HFFc6 (cell line): ENCODE results near the gene NPHS1. TPM values are rescaled to one million over a fixed set of nuclear protein-coding genes. Genes with fewer than 3 reads are reported as not detected.

ENCODE experiments used
- DNase-seq: peaks from one replicate; pipeline ENCODE4 v3.0.0-alpha.2; 2018
- H3K27ac Mint-ChIP-seq: 2 replicates; pipeline ENCODE4 v1.8.0; 2020; ENCODE audit warnings: mild to moderate bottlenecking, mixed read lengths
- H3K27me3 Mint-ChIP-seq: 2 replicates; pipeline ENCODE4 v1.8.0; 2021; ENCODE audit warnings: mild to moderate bottlenecking, moderate library complexity, mixed read lengths; ENCODE audit not compliant: insufficient read depth
- H3K36me3 Mint-ChIP-seq: 2 replicates; pipeline ENCODE4 v1.8.0; 2021; ENCODE audit warnings: low read depth, mixed read lengths
- H3K4me1 Mint-ChIP-seq: 2 replicates; pipeline ENCODE4 v1.8.0; 2020; ENCODE audit warnings: low read depth, mixed read lengths
- H3K4me3 Mint-ChIP-seq: 2 replicates; pipeline ENCODE4 v1.8.0; 2020; ENCODE audit warnings: mild to moderate bottlenecking, moderate library complexity, mixed read lengths
- H3K9me3 Mint-ChIP-seq: 2 replicates; pipeline ENCODE4 v1.8.0; 2020; ENCODE audit warnings: mild to moderate bottlenecking, mixed read lengths
- total RNA-seq, 6 experiments: library from RNA; stranded (reverse); fragmentation: NEBNext Ultra II Directional; extraction: Animal tissue kit (Norgen Biotek cat#: 25700); gene quantifications; 2 replicates in 1 of 6; 3 replicates in 5 of 6; pipeline ENCODE4 v1.2.3, GENCODE V29; 2021
- TF ChIP-seq, protein P1 (sequence below): fragments of 200-600 bp; sonication (generic); IDR thresholded peaks from 2 replicates; pipeline ENCODE4 v1.5.0; 2021; ENCODE audit warnings: antibody characterized with exemption, mild to moderate bottlenecking

The NPHS1 gene
- total RNA-seq, 6 experiments from 2014 or later = not detected

DNA sequence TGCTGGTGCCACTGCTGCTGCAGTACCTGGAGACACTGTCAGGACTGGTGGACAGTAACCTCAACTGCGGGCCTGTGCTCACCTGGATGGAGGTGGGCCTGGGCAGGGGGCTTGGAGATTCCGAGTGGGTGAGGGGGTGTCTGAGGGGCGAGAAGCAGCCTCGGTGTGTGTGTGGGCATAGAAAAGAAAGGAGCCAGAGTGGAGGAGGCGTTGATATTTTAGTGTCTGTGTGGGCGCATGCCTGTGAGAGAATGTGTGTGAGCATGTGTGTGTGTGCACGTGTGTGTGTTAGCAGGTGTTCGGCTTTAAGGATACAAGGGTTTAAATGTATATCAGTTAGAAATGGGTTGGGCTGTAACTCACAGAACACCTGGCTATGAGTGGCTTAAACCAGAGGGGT lies 73.3 kb downstream of the NPHS1 start:
- Mint-ChIP-seq H3K27ac (no peak overlapping the region), H3K9me3 (no peaks in the 10 kb centered on the region), H3K4me3 (no peak overlapping the region), H3K27me3 (no peaks in the 10 kb centered on the region; the same call in 1 of the 2 replicates), H3K36me3 (peaks cover 6% of the 10 kb centered on the region), H3K4me1 (peaks cover 22% of the 10 kb centered on the region)
- no peak for DNase-seq
- TF ChIP-seq, protein P1, sequence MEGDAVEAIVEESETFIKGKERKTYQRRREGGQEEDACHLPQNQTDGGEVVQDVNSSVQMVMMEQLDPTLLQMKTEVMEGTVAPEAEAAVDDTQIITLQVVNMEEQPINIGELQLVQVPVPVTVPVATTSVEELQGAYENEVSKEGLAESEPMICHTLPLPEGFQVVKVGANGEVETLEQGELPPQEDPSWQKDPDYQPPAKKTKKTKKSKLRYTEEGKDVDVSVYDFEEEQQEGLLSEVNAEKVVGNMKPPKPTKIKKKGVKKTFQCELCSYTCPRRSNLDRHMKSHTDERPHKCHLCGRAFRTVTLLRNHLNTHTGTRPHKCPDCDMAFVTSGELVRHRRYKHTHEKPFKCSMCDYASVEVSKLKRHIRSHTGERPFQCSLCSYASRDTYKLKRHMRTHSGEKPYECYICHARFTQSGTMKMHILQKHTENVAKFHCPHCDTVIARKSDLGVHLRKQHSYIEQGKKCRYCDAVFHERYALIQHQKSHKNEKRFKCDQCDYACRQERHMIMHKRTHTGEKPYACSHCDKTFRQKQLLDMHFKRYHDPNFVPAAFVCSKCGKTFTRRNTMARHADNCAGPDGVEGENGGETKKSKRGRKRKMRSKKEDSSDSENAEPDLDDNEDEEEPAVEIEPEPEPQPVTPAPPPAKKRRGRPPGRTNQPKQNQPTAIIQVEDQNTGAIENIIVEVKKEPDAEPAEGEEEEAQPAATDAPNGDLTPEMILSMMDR = no peak

DNA sequence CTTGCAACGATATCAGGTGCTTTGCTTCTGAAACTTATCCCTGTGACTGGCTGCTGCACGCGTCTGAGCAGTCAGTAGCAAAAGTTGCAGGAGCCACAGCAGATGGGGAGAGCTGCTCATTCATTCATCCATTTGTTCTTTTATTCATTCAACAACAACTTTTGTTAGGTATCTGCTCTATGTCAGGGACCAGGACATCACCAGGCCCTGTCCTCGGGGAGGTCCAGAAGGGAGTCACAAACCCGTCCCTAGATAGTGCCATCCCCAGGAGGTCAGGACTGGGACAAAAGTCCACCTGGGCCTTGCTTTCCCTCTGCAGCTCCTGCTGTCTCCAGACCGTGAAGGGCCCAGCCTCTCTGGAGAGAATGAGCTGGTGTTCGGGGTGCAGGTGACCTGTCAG lies 74.3 kb downstream of the NPHS1 start:
- Mint-ChIP-seq H3K4me3 (no peak overlapping the region), H3K4me1 (peaks cover 22% of the 10 kb centered on the region), H3K9me3 (no peaks in the 10 kb centered on the region), H3K27me3 (no peaks in the 10 kb centered on the region), H3K36me3 (peaks cover 6% of the 10 kb centered on the region), H3K27ac (no peak overlapping the region)
- TF ChIP-seq, protein P1 = no peak
- no peak for DNase-seq

DNA sequence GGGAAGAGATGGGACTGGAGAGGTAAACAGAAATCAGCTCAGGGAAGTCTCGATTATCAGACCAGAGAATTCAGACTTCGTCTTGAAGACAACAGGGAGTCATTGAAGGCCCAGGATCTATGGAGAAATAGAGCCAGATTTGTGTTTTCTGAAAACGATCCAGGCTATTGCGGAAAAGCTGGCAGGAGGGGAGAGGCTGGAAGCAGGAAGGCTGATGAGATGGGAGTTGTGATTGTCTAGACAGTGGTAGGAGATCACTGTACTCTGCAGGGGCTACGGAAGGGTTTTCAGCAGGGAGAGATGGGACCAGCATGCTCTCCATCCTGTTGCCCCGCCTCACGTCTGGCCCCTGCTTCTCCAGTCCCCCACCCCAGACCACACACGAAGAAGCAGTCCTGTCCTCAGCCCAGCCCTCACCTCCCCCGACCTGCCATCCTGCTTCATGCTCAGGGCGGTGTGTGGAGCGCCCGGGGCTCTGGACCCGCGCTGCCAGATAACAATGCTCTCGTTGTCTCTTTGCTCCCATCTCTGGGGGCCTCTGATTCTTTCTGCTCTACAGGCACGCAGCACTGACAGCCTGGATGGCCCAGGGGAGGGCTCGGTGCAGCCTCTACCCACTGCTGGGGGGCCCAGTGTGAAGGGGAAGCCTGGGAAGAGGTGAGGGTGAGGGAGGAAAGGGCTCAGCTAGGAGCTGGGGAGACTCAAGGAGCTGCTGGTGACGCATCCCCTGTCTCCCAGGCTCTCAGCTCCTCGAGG lies 75.0 kb downstream of the NPHS1 start:
- Mint-ChIP-seq H3K4me3 (peak overlapping the region; percentile 88; the same call in 1 of the 2 replicates), H3K9me3 (no peaks in the 10 kb centered on the region), H3K4me1 (peaks cover 22% of the 10 kb centered on the region), H3K36me3 (peaks cover 6% of the 10 kb centered on the region), H3K27ac (no peak overlapping the region), H3K27me3 (no peaks in the 10 kb centered on the region)
- TF ChIP-seq, protein P1 = no peak
- DNase-seq = no peak

DNA sequence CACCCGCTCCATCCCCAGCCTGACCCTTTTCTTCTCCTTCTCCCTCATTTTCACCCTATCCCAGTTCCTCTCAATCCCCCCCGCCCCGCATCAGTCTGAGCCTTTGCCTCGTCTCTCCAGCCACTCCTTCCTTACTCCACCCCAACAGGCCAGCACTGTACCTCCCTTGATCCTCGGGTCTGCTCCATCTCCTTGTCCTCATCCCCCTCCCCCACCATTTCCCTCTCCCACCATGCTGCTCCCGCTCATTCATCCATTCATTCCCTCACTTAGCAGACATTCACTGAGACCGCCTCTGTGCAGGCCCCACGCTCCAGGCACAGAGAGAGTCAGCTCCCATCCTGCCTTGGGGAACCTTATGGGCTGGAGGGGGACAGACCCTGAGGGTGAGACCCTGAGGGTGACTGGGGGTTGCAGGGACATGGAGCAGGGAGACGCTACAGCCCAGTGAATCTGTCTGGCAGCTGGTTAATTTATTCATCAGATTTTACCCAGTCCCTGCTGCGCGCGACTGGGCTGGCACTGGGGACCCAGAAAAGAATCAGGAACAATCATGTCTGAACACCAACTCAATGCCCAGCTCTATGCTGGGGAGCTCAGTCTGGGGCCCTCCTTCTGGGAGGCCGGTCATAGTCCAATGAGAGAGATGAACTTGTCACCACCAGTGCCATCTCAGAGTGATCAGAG lies 76.1 kb downstream of the NPHS1 start:
- Mint-ChIP-seq H3K27ac (peak overlapping the region; percentile 36), H3K4me1 (peaks cover 22% of the 10 kb centered on the region), H3K36me3 (peaks cover 2% of the 10 kb centered on the region), H3K27me3 (no peaks in the 10 kb centered on the region; the same call in 1 of the 2 replicates), H3K4me3 (peak overlapping the region; percentile 88), H3K9me3 (no peaks in the 10 kb centered on the region)
- TF ChIP-seq, protein P1 = no peak
- DNase-seq = no peak

Other genes starting within 250 kb of the NPHS1 start
- gene HAUS5, start 239.8 kb downstream of the NPHS1 start, total RNA-seq = 10 to 100 TPM in 5 of 6 experiments, 1 to 10 TPM in 1; 6.6 to 13.9 (median 12.2) TPM
- gene RBM42, start 223.5 kb downstream of the NPHS1 start, total RNA-seq = 100 to 1,000 TPM; 110 to 129 (median 120) TPM
- gene ETV2, start 210.8 kb downstream of the NPHS1 start, total RNA-seq = 1 to 10 TPM in 5 of 6 experiments, under 1 TPM in 1; 0.71 to 2.2 (median 1.4) TPM
- 100 to 1,000 TPM; 375 to 463 (median 413) TPM for gene COX6B1, start 204.2 kb downstream of the NPHS1 start, total RNA-seq
- under 1 TPM in 1 of 6 experiments, not detected in 5; 0.18 TPM for gene UPK1A, start 186.0 kb downstream of the NPHS1 start, total RNA-seq
- gene ZBTB32, start 147.9 kb downstream of the NPHS1 start, total RNA-seq = not detected
- gene KMT2B, start 134.5 kb downstream of the NPHS1 start, total RNA-seq = 10 to 100 TPM; 20.1 to 24.4 (median 21.7) TPM
- 1 to 10 TPM in 4 of 6 experiments, under 1 TPM in 2; 0.76 to 2.8 (median 1.4) TPM for gene IGFLR1, start 110.1 kb downstream of the NPHS1 start, total RNA-seq
- 10 to 100 TPM; 18.0 to 20.8 (median 18.7) TPM for gene U2AF1L4, start 107.1 kb downstream of the NPHS1 start, total RNA-seq
- 10 to 100 TPM; 68.2 to 86.6 (median 74.9) TPM for gene PSENEN, start 106.9 kb downstream of the NPHS1 start, total RNA-seq
- 1 to 10 TPM; 6.0 to 9.9 (median 8.7) TPM for gene LIN37, start 103.9 kb downstream of the NPHS1 start, total RNA-seq
- 100 to 1,000 TPM in 1 of 6 experiments, 10 to 100 TPM in 5; 37.0 to 122 (median 43.9) TPM for gene HSPB6, start 95.5 kb downstream of the NPHS1 start, total RNA-seq
- gene PROSER3, start 94.3 kb downstream of the NPHS1 start, total RNA-seq = 10 to 100 TPM; 26.4 to 30.0 (median 29.0) TPM
- gene ARHGAP33, start 76.9 kb downstream of the NPHS1 start, total RNA-seq = 10 to 100 TPM in 1 of 6 experiments, 1 to 10 TPM in 5; 5.4 to 11.0 (median 8.8) TPM
- gene PRODH2, start 39.7 kb downstream of the NPHS1 start, total RNA-seq = not detected
- under 1 TPM in 1 of 6 experiments, not detected in 5; 0.07 TPM for gene KIRREL2, start 4.4 kb upstream of the NPHS1 start, total RNA-seq
- 10 to 100 TPM; 24.3 to 39.7 (median 38.1) TPM for gene APLP1, start 16.1 kb upstream of the NPHS1 start, total RNA-seq
- gene NFKBID, start 48.0 kb upstream of the NPHS1 start, total RNA-seq = 1 to 10 TPM; 3.9 to 7.2 (median 5.3) TPM
- gene HCST, start 50.0 kb upstream of the NPHS1 start, total RNA-seq = 1 to 10 TPM in 5 of 6 experiments, under 1 TPM in 1; 0.96 to 4.1 (median 1.2) TPM
- gene TYROBP, start 55.8 kb upstream of the NPHS1 start, total RNA-seq = not detected
- 10 to 100 TPM; 15.3 to 21.0 (median 19.1) TPM for gene LRFN3, start 83.9 kb upstream of the NPHS1 start, total RNA-seq
- gene SDHAF1, start 142.7 kb upstream of the NPHS1 start, total RNA-seq = 10 to 100 TPM in 2 of 6 experiments, 1 to 10 TPM in 4; 8.2 to 12.5 (median 8.9) TPM
- gene SYNE4, start 156.3 kb upstream of the NPHS1 start, total RNA-seq = under 1 TPM; 0.07 to 0.40 (median 0.29) TPM
- gene ALKBH6, start 161.7 kb upstream of the NPHS1 start, total RNA-seq = 10 to 100 TPM; 25.3 to 31.5 (median 28.5) TPM
- gene CLIP3, start 180.4 kb upstream of the NPHS1 start, total RNA-seq = 10 to 100 TPM; 62.2 to 93.1 (median 83.9) TPM
- gene THAP8, start 201.8 kb upstream of the NPHS1 start, total RNA-seq = 1 to 10 TPM; 5.2 to 6.4 (median 5.5) TPM
- gene WDR62, start 202.4 kb upstream of the NPHS1 start, total RNA-seq = 10 to 100 TPM in 5 of 6 experiments, 1 to 10 TPM in 1; 6.5 to 13.8 (median 13.0) TPM